CD4-positive, alpha-beta T cell treated with Interleukin-12 subunit alpha and Interleukin-12 subunit beta, for 1 hour (primary cell): ENCODE measurements around the gene TMEM167B.
"Not testable (repeated sequence)": the region's sequence is repeated elsewhere in the genome, so short reads cannot be mapped to it uniquely, and the experiment has no call there.

Source experiments
- DNase-seq: peaks from one replicate; pipeline ENCODE4 v3.0.0-alpha.2; 2020

TMEM167B gene

GRCh38 chr1:109114342-109114674 is 23.7 kb downstream of the TMEM167B start:
- DNase-seq: no peak

GRCh38 chr1:109115685-109116084 is 25.1 kb downstream of the TMEM167B start:
- DNase-seq: no peak

GRCh38 chr1:109116286-109116685 is 25.7 kb downstream of the TMEM167B start:
- no peak for DNase-seq

DNA sequence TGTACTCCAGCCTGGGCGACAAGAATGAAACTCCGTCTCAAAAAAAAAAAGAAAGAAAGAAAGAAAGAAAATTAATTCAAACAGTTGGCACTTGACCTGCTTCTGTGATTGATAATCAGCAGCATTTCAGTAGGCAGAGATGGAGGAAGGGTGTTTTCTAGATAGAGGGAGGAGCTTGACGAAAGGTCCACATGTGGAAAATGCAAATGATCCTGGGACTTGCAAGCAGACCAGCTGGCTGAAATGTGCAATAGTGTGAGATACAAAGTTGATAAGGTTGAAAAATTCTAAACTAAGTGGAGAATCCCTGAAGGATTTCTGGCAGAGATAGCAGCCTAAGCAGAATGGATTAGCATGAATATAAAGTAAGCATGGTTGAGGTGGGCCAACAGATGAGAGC is 27.5 kb downstream of the TMEM167B start:
- no peak for DNase-seq

DNA sequence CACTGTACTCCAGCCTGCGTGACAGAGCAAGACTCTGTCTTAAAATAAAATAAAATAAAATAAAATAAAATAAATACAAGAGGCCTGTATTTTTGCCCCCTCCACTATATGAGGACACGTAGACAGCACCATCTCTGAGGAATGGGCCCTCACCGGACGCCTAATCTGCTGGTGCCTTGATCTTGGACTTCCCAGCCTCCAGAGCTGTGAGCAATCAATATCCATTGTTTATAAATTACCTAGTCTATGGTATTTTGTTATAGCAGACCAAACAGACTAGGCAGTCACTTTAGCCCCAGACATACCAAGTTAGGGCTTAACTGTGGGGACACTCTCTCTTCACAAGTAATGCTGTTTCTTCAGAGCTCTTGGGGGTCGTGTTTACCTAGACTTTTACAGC is 29.8 kb downstream of the TMEM167B start:
- DNase-seq: no peak

DNA sequence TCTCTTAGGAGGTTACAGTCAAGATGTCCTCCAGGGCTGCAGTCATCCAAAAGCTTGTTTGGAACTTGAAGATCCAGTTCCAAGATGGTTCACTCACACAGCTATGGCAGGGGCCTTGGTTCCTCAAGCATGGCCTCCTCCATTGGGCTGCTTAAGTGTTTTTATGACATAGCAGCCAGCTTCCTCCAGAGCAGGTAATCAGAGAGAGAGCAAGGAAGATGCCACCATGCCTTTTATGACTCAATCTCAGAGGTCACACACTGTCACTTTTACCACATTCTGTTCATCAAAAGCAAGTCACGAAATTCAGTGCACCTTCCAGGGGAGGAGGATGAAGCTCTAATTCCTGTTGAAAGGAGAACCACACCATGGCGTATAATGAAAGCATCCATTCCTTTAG is 40.5 kb downstream of the TMEM167B start:
- DNase-seq: no peak

GRCh38 chr1:109131800-109132199 is 41.2 kb downstream of the TMEM167B start:
- no peak for DNase-seq

DNA sequence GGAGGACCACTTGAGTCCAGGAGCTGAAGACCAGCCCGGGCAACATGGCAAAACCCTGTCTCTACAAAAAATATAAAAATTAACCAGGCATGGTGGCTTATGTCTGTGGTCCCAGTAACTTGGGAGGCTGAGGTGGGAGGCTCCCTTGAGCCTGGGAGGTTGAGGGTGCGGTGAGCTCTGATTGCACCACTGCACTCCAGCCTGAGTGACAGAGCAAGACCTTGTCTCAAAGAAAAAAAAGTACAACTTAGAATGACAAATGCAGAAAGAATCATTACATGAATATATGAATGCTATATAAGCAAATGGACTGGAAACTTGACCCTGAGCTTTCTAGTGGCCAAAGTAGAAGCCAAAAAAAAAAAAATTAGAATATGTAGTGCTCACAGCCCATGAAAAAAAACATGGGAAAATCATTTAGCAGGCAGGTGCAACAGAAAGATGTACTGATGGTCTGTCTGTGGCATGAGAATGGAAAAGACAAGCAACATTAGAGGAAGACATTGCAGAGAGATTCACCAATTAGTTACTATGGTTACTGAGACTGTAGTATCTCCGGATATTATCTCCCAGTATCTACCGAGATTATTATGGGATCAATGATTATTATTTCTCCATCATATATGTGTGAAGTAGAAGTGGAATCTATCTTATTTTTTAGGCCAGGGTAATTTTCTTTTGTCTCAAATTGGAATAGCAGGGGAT is 42.6 kb downstream of the TMEM167B start:
- no peak for DNase-seq

DNA sequence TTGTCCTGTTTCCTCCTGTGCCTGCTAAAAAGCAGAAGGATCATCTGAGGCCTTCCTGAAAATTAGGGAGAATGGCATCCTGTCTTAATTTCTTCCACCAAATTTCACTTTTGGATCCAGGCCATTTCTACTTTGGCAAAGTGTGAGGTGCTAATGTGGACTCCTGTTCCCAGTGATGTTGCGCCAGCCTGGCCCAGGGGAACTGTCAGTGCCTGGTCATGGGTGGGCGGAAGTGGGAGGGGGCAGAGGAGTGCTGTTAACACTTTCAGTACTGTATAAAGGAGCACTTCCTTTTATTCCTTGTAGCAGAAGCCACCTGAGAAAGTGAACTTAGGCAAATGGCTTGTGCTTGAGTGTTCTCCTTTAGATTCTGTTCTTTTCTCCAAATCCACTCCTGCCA is 43.3 kb downstream of the TMEM167B start:
- DNase-seq: no peak

- no peak for DNase-seq
These were observed 43.9 kb downstream of the TMEM167B start for GRCh38 chr1:109134423-109134822.

- DNase-seq: no peak
These were observed 45.4 kb downstream of the TMEM167B start for GRCh38 chr1:109135940-109136339.

DNA sequence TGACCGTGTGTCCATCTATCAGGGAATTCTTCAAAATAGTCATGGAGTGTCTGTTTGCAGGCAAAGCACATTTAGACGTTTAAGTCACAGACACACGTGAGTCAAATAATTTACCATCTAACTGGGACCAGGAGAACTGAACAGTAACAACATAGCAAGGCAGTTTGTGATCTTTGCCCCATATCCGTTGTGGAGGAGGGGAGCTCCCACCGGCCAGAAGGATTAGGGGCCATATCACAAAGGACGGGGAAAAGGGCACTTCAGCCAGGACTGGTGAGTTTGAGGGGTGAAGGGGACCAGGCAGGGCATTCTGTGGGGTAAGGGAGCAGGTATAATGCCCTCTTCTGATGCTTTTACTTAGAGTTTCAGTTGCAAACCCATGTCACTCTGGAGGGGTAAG is 46.2 kb downstream of the TMEM167B start:
- no peak for DNase-seq

GRCh38 chr1:109137958-109138357 is 47.4 kb downstream of the TMEM167B start:
- DNase-seq: no peak

- no peak for DNase-seq
These were observed 47.8 kb downstream of the TMEM167B start for GRCh38 chr1:109138358-109138757.

GRCh38 chr1:109140392-109140791 is 49.8 kb downstream of the TMEM167B start:
- DNase-seq: no peak

GRCh38 chr1:109142260-109142659 is 51.7 kb downstream of the TMEM167B start:
- DNase-seq: no peak

DNA sequence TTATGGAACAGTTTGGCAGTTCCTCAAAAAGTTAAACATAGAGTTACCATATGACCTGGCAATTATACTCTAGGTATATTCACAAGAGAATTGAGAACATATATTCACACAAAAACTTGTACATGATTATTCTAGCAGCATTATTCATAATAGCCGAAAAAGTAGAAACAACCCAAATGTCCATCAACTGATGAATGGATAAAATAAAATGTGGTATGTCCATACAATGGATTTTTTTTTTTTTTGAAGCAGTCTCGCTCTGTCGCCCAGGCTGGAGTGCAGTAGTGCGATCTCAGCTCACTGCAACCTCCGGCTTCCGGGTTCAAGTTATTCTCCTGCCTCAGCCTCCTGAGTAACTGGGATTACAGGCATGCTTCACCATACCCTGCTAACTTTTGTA is 52.2 kb downstream of the TMEM167B start:
- DNase-seq: not testable (repeated sequence)
